Stimulated activated CD8-positive, alpha-beta memory T cell treated with anti-CD3 and anti-CD28 coated beads, Interleukin-12 subunit alpha, Interleukin-12 subunit beta, amount 100 ng/mL, for 24 hours (primary cell): ENCODE measurements around the gene RASEF.

Experiments used
- DNase-seq: peaks from one replicate; pipeline ENCODE4 v3.0.0-alpha.2; 2020; ENCODE audit errors: extremely low read depth

RASEF gene

DNA sequence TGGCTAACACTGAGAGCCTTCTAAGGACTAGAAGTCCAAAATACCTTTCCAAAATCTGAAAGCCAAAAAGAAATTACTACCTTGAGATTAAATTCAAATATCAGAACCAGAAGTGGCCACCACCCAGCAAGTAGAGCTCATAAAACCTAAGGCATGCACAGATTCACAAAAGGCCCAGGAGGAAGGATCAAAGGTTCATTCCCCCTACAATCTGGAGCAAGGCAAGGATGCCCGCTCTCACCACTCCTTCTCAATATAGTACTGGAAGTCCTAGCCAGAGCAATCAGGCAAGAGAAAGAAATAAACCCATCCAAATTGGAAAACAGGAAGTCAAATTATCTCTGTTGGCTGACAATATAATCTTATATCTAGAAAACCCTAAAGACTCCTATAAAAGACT, 6.0 kb downstream of the RASEF start:
- DNase-seq, result no peak

DNA sequence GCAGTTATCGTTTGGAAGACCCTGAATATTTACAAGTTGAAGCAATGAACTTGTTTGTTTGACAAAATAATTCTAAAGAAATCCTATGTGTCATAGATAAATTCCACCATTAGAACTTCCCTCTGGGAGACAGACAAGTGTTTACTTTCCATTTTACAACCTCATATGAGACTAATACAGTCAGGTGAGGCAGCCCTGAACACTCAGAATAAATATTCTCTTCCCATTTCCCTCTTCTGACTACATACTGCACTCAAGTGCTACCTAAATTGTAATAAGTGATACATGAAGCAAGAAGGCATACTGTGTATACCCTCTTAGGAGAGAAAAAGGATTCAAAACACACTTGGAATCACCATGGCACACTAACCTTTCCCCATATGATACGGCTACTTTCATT, 6.8 kb downstream of the RASEF start:
- no peak for DNase-seq

DNA sequence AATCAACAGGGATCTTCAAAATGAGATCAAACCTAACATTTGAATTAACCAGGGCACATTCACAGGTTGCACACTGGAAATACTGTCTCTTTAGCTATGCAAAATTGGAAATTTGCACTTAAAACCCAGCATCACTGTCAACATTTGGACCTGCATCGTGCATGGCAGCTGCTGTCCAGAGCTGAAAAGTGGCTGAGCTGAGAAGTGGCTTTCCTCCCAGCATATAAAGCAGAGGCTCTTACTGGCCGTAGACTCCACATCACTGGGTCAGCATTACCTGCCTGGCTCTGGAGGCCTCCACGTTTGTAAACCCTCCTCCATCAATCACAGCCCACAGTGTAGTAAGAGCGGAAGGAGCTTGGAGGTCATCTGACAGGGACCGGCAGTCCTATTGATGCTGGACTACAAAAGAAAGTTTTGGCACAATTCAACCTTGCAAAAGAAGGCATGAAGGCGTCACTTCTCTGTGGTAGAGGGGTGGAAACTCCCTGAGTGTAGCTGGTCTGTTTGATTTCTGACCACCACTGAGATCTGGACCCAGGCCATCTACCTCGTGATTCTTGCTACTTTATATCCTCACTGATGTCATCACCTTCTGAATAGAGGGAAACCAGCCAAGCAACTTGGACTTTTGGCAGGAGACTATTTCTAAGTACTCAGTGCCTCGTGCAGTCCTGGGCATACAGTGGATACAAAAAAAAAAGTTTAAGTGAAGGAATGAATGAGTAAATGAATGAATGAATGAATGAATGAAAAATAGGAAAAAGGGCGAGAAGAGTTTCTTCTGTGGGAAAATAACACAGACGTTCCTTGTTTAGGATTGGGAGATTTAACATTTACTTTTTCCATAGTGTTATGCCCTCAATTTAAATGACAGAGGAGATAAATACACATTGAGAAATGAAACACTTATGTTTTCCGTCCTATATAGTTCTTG, 14.8 kb downstream of the RASEF start:
- no peak for DNase-seq

DNA sequence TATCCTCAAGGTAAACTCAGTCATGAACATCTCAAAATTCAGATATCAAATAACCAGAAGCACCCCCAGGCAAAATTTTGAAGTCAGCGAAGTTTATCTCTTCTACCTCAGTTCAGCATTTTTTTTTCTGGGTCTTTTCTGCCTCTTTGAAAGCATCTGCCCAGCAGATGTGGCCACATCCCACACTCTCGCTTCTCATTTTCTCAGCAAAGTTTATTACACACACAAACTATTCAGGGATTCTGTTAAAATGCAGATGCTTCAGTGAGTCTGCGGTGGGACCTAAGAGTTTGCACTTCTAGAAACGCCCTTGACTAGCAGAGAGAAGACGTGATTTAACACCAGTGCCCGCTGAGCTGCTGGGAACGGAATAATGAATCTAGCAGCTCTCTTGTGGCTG, 19.3 kb downstream of the RASEF start:
- DNase-seq, result no peak

DNA sequence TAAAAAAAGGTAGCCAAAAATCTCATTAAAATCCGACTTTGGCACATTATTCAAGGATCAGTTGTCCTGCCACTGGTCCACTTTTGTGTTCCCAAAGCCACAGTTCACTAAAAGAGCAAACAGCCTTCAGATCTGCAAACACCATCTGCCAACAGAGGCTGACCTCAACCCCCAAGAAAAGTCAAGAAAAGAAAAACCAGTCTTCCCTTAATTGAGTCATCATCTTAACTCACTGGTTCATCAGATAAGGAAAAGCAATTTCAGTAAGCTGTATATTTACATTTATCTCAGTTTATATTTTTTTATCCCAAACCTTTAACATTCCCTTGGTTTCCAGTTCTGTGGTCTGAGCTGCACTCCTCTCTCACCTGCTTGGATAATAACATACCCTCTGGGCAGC, 21.2 kb downstream of the RASEF start:
- DNase-seq, result no peak

DNA sequence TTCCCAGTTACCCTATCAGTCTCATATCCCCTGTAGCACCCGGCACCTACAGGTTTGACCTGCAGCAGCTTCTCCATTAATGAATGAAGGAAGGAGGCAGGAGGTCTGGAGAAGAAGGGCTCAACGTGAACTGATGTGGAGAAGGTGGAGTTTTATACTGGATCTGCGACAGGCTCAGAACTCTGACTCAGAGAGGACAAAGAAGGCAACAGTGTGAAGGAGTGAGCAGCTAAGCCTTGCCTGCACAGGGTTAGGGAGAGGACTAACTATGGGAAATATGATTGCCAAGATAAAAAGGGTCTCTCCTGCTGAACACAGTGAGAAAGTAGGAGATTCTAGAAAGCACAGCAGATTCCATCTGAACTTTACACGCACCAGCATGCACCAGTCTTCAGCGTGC, 23.6 kb downstream of the RASEF start:
- DNase-seq, result no peak

DNA sequence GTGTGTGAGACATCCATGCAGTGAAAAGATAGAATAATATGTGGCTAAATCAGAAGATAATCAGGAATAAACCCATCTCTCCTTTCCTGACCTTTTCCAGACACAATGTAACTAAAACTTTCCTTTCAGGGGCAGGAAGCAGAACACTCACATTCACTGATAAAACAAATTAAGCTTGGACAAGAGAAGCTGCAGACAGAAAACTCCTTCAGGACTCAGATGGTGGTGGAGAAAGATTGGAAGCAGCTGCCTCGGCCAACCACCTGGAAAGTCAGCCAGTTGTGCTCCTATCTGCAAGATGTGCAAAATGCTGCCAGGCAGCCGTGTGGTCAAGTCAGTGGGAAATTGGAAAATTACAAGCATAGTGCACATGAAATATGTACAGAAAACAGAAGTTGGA, 26.9 kb downstream of the RASEF start:
- DNase-seq, result no peak

DNA sequence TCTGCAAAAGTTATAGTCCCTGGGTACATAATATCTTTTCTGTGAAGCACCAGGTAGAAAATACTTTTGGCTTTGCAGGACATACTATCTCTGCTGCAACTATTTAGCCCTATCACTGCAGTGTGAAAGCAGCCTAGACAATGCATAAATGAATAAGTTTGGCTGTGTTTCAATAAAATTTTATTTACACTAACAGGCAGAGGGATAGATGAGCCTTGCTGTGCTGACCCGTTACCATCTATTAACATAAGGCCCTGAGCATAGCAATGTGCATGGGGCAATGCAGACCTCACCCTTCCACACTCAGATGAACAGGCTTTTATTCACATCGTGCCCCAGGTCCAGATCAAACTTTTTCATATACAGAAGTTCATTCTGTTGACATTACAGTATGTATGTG, 27.8 kb downstream of the RASEF start:
- DNase-seq, result no peak

DNA sequence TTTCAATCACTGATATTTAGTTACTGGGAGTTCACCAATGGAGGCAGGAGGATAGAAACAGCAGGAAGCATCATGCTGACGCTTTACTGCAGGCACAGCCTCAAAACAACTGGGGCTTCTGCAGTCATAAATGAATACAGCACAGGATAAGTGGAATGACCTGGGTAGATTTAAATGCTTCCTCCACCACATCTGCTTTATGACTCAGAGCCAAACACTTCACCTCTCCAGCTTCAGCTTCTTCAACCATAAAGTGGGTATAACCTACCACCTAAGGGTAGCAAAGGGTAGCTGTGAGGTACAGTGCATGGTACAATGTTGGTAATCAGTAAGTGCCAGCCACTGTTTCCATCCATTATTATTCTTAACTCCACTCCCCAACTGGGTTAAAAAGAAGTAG, 28.4 kb downstream of the RASEF start:
- DNase-seq, result no peak

DNA sequence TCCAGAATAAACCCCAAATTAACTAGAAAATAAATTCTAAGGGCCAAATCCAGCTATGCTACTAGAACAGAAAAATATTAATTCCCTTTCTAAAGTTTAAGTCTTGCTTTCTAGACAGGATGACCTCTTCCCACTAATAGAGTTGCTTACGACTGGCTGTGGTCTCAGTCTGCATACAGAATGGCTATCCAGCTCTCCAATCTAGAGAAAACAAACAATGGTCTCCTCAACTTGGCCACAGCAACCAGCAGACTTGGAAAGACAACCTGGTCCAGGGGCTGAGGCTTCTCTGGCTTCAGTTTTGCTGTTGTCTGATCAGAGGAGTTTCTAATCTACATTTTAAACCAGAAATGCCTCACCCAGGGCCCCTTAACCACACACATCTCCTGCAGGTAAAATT, 28.9 kb downstream of the RASEF start:
- DNase-seq, result no peak

DNA sequence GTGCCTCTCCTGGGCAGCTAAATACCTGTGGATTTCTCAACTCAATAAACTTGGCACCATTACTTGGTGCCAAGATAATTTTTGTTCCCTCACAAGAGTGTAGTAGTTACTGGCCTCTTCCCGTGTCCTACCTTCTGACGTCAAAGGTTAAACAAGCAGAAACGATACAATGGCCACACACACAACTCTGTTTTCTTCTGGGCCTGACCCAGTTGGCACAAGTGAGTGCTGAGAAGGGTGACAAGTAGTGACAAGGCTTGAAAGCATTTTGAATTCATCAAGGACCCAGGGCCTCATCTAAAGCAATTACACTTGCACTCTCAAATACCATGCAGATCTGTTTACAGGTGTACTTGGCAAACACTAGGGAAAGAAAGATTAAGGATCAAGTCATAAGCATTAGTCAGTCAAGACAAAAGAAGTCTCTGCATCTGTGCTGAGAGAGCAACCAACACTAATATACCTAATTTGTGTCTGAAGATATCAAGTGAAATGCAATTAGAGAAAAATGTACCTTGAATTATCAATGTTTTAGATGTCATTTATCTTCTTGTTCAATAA, 30.8 kb downstream of the RASEF start:
- no peak for DNase-seq

DNA sequence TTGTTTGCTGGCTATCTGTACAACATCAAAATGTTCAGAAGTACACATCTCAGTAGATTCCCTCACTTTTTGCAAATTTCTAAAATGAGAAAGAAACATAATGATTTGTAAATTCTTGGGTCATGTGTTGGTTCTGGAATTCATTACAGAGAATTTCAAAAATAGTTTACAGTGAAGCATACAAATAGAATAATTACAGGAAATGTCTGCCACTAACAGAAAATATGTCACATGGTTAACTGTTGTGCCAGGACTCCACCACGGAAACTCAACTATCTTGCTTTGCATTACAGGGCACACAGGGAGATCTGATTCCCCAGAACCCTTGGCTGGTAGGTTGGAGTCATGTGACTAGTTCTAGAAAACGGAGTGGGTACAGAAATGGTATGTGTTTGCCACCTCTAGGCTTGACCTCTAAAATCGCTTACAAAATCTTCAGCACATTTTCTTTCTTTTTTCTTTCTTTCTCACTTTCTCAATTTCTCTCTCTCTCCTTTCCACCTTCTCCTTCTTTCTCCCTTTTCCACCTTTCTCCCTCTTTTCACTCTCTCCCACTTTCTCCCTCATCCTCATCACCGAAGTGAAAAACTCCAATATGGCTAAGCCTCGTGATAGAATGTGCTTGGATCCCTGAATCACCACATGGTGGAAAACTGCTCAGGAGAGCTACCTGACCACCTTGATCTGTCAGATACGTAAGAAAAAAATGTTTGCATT, 32.4 kb downstream of the RASEF start:
- DNase-seq, result no peak

DNA sequence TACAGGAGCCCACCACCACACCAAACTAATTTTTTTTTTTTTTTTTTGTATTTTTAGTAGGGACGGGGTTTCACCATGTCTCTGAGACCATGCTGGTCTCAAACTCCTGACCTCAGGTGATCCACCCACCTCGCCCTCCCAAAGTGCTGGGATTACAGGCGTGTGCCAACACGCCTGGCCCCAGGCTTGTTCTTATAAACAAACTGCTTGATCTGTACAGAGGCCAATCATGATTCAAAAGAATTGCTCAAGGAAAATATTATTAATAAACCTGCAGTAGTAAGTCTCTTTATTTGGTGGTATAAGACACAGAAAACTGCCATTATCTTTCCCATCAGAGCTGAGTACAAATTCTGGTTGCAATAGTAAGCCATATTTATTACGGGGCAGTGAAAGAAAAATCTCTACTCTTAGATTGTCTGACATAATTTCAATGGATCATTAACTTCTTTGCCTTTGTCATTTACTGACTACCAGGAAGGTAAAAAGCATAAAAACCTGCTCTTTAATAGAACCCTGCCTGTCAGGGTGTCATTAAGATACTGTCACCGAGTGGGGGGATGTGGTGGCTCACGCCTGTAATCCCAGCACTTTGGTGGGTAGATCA, 33.3 kb downstream of the RASEF start:
- no peak for DNase-seq

DNA sequence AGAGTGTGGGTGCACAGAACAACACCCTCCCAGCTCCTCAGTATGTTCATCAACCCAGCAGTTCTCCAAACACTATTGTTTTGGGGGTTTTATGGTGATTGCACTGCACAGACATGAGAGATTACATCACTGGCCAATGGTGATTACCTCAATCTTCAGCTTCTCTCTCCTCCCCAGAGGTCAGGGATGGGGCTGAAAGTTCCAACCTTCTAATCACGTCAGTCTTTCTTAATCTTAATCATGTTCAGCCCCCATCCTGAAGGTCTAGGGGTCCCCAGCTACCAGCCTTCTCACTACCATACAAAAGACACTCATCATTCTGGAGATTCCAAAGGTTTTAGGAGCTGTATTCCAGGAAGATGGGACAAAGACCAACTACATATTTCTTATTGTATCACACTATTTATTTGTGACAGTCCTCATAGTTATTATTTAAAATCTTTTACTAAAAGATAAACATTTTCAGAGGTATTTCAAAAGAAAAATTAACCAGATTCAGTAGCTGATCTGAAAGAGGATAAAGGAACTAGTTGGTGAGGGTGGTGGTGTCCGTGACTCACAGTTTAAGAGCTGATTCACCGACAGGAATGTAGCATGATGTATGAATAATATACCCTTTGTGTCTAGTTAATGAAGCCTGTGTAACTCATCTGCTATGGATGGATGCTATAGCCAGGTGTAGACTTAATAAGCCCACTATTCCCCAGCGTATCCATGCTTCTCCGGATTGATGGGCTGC, 35.6 kb downstream of the RASEF start:
- DNase-seq, result no peak

DNA sequence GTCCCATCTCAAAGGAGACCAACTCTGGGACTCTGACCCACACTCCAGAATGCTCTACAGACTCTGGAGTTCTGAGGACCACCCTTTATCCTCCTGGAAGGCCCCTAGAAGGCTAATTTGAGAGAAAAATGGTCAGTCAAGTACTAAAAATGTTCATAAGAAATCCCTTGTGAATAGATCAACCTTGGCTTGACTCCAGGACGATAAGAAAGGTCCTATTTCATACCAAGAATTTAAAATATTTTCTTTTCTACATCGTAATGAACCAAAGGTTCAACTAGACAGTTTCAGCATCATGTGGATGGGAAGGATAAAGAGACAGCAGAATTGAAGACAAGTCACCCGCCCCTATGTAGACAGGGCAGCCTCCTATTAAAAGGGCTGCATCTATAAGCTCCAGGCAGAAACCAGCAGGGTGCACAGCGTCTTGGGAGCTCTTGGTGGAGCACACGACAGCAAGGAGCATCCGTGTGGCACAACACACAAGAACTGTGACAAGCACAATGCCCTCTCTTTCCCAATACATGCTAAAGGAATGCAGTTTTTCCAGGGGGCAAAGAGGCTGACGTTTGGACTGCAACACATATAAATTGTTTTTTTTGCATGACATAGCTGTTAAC, 38.3 kb downstream of the RASEF start:
- DNase-seq, result no peak

DNA sequence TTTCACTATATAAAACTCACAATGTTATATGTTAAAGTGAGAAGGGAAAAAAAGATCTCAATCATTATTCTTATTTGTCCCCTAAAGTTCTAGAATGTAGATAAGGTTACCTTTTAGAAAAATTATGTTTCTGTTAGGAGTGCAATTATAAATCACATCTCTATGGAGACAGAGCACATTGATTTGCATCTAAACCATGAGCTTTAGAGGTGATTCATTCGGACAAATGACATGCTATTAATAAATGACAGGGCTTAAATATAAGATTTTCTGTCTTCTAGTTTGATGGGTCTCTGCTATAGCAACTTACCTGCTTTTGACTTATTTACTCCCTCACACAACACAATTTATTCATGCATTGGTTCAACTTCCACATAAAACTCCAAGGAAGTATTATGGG, 39.8 kb downstream of the RASEF start:
- no peak for DNase-seq

DNA sequence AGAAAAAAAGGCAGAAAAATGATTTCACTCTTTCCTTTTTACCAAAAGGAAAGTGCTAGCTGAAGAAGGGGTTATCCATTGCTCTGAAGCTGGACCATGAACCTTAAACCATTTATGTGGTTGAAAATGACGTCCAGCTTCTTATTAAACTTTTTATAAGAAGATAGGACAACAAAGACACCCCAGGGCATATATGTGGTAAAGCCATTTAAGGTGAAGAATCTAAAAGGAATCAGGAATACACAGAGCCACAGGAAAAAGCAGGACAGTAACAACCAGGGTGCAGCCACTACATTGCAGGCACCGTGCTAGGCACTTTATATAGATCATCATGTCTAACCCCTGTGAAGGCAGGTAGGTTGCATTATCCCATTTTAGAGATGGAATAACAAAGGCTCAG, 42.1 kb downstream of the RASEF start:
- DNase-seq, result no peak

DNA sequence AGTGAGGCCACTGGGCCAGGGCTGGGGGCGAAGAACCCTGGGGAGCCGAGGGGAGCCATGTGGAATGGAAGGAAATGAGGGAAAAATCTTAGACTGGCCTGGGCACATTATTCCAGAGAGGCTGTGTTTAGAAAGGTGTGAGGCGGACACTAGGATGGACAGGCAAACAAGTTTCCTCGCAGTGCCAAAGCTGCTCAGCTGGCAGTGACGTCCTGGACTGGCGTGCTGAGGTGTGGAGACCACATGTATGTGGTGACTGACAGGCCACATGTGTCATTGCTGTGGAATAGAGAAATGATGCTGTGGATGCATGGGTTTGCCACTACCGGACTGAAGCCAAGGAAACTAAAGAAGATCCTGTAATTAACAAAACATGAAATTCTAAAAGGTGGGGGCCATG, 42.6 kb downstream of the RASEF start:
- no peak for DNase-seq

DNA sequence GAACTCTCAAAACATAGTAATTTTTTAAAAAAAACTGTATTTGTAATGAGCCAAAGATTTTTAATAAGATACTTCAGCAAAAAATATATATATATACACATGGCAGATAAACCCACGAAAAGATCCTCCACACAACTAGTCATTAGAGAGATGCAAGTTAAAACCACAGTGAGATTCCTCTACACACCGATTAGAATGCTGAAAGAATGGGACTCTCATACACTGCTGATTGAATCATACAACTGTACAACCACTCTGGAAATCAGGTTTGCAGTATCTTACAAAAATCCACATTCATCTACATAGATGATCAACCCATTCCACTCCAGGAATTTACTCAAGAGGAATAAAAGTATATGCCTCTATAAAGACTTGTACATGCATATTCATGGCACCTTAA, 43.7 kb downstream of the RASEF start:
- DNase-seq, result no peak

DNA sequence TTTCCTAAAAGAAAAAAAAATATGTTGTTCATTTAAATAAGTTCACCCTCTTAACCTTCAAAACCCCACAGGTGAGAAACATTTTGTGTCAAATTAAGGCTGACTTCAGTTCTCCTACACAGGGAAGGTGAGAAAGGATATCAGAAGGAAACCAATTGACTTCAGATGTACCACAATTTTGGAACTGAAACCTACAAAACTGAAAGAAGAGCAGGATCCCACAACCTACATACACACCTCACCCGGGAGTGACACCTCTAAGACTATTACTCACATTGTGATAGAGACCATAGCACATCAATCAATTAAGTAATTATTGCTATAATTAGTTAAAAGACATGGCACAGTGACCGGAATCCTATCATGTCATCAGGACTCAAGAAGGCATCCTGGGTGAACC, 47.0 kb downstream of the RASEF start:
- no peak for DNase-seq

DNA sequence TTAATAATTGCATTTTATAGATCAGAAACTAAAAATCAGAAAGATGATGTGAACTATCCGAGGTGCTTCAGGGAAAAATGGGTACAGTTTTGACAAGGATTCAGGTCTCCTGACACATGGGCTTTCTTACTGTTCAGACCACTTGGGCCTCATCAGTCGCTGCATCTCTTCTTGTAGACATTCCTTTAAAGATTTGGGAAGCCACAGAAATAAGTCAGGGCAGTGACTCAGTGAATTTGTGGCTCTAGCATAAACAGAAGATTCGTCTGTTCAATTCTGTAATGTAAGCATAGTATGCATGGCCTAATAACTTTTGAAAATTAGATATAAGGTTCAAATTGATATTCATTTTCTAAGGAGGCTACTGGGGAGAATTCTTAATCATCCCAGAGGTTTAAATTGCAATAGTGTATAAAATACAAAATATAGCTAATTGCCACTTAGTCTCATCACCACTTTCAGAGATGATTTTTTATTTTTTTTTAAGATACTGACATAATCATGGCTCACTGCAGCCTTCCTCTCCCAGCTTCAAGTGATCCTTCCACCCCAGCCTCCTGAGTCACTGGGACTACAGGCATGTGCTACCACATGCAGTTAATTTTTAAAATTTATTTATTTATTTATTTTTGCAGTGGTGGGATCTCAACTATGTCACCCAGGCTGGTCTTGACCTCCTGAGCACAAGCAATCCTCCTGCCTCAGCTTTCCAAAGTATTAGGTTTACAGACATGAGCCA, 48.9 kb downstream of the RASEF start:
- no peak for DNase-seq
